ENCODE results near the gene CD82.

DNA sequence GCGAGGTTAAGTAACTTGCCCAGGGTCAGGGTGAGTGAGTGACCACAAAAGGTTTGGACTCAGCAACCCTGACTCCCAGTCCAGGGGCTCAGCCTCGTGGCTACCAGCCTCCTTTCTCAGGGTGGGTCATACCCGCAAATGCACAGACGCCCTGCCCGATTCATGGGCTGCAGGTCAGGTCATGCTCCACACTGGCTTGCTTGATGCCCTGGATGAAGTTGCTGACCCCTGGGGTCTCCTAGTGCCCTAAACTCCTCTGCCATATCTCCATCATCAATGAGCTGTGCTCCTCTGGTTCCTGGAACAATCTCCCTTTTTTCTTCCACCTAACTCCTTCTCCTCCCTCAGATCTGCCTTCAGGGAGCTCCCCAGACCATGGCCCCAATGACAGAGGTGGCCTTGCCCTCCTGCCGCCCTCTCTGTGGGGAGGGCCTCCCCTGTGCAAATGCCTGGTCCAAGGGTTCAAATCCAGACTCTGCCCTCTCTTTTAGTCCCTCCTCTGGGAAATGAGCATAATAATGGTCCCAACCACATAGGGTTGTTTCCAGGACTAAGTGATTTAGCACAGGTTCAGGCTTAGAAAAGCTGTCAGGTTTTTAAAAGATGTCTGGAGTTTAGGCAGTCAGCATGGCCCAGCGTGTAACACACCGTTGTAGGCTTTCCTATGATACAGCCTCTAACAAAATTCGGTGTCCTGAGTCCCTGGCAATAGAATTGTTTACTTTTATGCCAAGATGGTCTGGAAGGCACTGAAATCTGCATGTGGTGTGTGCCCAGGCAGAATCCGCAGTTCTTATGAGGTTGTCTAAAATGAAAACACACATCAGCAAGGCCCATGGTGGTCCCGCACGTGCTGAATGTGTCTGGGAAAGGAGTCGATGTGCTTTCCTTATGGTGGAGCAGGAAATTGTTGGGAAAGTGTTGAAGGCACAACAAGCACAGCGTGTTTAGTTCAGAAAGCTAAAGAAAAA is 63.6 kb downstream of the CD82 start:
- TF ChIP-seq, protein P1, sequence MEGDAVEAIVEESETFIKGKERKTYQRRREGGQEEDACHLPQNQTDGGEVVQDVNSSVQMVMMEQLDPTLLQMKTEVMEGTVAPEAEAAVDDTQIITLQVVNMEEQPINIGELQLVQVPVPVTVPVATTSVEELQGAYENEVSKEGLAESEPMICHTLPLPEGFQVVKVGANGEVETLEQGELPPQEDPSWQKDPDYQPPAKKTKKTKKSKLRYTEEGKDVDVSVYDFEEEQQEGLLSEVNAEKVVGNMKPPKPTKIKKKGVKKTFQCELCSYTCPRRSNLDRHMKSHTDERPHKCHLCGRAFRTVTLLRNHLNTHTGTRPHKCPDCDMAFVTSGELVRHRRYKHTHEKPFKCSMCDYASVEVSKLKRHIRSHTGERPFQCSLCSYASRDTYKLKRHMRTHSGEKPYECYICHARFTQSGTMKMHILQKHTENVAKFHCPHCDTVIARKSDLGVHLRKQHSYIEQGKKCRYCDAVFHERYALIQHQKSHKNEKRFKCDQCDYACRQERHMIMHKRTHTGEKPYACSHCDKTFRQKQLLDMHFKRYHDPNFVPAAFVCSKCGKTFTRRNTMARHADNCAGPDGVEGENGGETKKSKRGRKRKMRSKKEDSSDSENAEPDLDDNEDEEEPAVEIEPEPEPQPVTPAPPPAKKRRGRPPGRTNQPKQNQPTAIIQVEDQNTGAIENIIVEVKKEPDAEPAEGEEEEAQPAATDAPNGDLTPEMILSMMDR (IDR thresholded peaks at IDR 0.05) = no peak
- no peak for TF ChIP-seq POLR2A (IDR thresholded peaks at IDR 0.05)
